ENCODE measurements around the gene TSPOAP1.
A peak's percentile ranks its signal among the peaks of the same experiment; 100 is the strongest.

Gene TSPOAP1

GRCh38 chr17:58331815-58332777 is 3.5 kb upstream of the TSPOAP1 start:
- H3K9ac ChIP-seq (ENCODE audit: low read depth, low read length), result peak overlapping the region; percentile 9; the same call in 1 of the 2 replicates
- H3K4me1 ChIP-seq (ENCODE audit: insufficient read depth, low read length), result peaks cover 49% of the 10 kb centered on the region
- no peaks in the 10 kb centered on the region for H3K36me3 ChIP-seq (ENCODE audit: insufficient read depth, low read length)
- no peaks in the 10 kb centered on the region for H3K9me3 ChIP-seq (ENCODE audit: control insufficient read depth, insufficient read depth, low read length)

- H3K36me3 ChIP-seq (ENCODE audit: insufficient read depth, low read length), result no peaks in the 10 kb centered on the region
- peaks cover 40% of the 10 kb centered on the region for H3K4me1 ChIP-seq (ENCODE audit: insufficient read depth, low read length)
- H3K9me3 ChIP-seq (ENCODE audit: control insufficient read depth, insufficient read depth, low read length), result no peaks in the 10 kb centered on the region
- peak overlapping the region; percentile 24 for H3K9ac ChIP-seq (ENCODE audit: low read depth, low read length)
Observed at GRCh38 chr17:58330997-58331814, 2.6 kb upstream of the TSPOAP1 start.

GRCh38 chr17:58330538-58330996 is 2.0 kb upstream of the TSPOAP1 start:
- no peaks in the 10 kb centered on the region for H3K36me3 ChIP-seq (ENCODE audit: insufficient read depth, low read length)
- no peak overlapping the region; the same call in 1 of the 2 replicates for H3K9ac ChIP-seq (ENCODE audit: low read depth, low read length)
- no peaks in the 10 kb centered on the region for H3K9me3 ChIP-seq (ENCODE audit: control insufficient read depth, insufficient read depth, low read length)
- peaks cover 34% of the 10 kb centered on the region for H3K4me1 ChIP-seq (ENCODE audit: insufficient read depth, low read length)

GRCh38 chr17:58329810-58330537 is 1.4 kb upstream of the TSPOAP1 start:
- Histone ChIP-seq H3K36me3 (ENCODE audit: insufficient read depth, low read length) (no peaks in the 10 kb centered on the region), H3K4me1 (ENCODE audit: insufficient read depth, low read length) (peaks cover 34% of the 10 kb centered on the region), H3K9me3 (ENCODE audit: control insufficient read depth, insufficient read depth, low read length) (no peaks in the 10 kb centered on the region), H3K9ac (ENCODE audit: low read depth, low read length) (no peak overlapping the region)

- no peaks in the 10 kb centered on the region for H3K36me3 ChIP-seq (ENCODE audit: insufficient read depth, low read length)
- no peaks in the 10 kb centered on the region for H3K9me3 ChIP-seq (ENCODE audit: control insufficient read depth, insufficient read depth, low read length)
- H3K9ac ChIP-seq (ENCODE audit: low read depth, low read length), result no peak overlapping the region
- H3K4me1 ChIP-seq (ENCODE audit: insufficient read depth, low read length), result peaks cover 31% of the 10 kb centered on the region
Observed at GRCh38 chr17:58329035-58329809, 627 bp upstream of the TSPOAP1 start.

- peaks cover 35% of the 10 kb centered on the region for H3K4me1 ChIP-seq (ENCODE audit: insufficient read depth, low read length)
- no peaks in the 10 kb centered on the region for H3K36me3 ChIP-seq (ENCODE audit: insufficient read depth, low read length)
- no peak overlapping the region for H3K9ac ChIP-seq (ENCODE audit: low read depth, low read length)
- H3K9me3 ChIP-seq (ENCODE audit: control insufficient read depth, insufficient read depth, low read length), result no peaks in the 10 kb centered on the region
Observed at GRCh38 chr17:58327363-58328194, 1.0 kb downstream of the TSPOAP1 start.

GRCh38 chr17:58326609-58327362 is 1.8 kb downstream of the TSPOAP1 start:
- H3K4me1 ChIP-seq (ENCODE audit: insufficient read depth, low read length), result peaks cover 31% of the 10 kb centered on the region
- H3K9ac ChIP-seq (ENCODE audit: low read depth, low read length), result no peak overlapping the region
- no peaks in the 10 kb centered on the region for H3K9me3 ChIP-seq (ENCODE audit: control insufficient read depth, insufficient read depth, low read length)
- no peaks in the 10 kb centered on the region for H3K36me3 ChIP-seq (ENCODE audit: insufficient read depth, low read length)

GRCh38 chr17:58325976-58326468 is 2.6 kb downstream of the TSPOAP1 start:
- H3K36me3 ChIP-seq (ENCODE audit: insufficient read depth, low read length), result no peaks in the 10 kb centered on the region
- peaks cover 24% of the 10 kb centered on the region for H3K4me1 ChIP-seq (ENCODE audit: insufficient read depth, low read length)
- no peaks in the 10 kb centered on the region for H3K9me3 ChIP-seq (ENCODE audit: control insufficient read depth, insufficient read depth, low read length)
- no peak overlapping the region for H3K9ac ChIP-seq (ENCODE audit: low read depth, low read length)

GRCh38 chr17:58325289-58325726 is 3.3 kb downstream of the TSPOAP1 start:
- Histone ChIP-seq H3K9ac (ENCODE audit: low read depth, low read length) (no peak overlapping the region), H3K9me3 (ENCODE audit: control insufficient read depth, insufficient read depth, low read length) (no peaks in the 10 kb centered on the region), H3K36me3 (ENCODE audit: insufficient read depth, low read length) (no peaks in the 10 kb centered on the region), H3K4me1 (ENCODE audit: insufficient read depth, low read length) (peaks cover 20% of the 10 kb centered on the region)

GRCh38 chr17:58324409-58325288 is 3.9 kb downstream of the TSPOAP1 start:
- Histone ChIP-seq H3K9ac (ENCODE audit: low read depth, low read length) (peak overlapping the region; percentile 66), H3K4me1 (ENCODE audit: insufficient read depth, low read length) (peaks cover 19% of the 10 kb centered on the region), H3K9me3 (ENCODE audit: control insufficient read depth, insufficient read depth, low read length) (no peaks in the 10 kb centered on the region), H3K36me3 (ENCODE audit: insufficient read depth, low read length) (no peaks in the 10 kb centered on the region)

GRCh38 chr17:58324056-58324408 is 4.6 kb downstream of the TSPOAP1 start:
- Histone ChIP-seq H3K9ac (ENCODE audit: low read depth, low read length) (peak overlapping the region; percentile 66), H3K4me1 (ENCODE audit: insufficient read depth, low read length) (peaks cover 15% of the 10 kb centered on the region)

More at GRCh38 chr17:58324056-58324408, 4.6 kb downstream of the TSPOAP1 start:
- no peaks in the 10 kb centered on the region for H3K36me3 ChIP-seq (ENCODE audit: insufficient read depth, low read length)
- no peaks in the 10 kb centered on the region for H3K9me3 ChIP-seq (ENCODE audit: control insufficient read depth, insufficient read depth, low read length)
